Neural cell (in vitro differentiated cells): ENCODE results near the gene PIK3C2G. TPM values are rescaled to one million over a fixed set of nuclear protein-coding genes. Genes with fewer than 3 reads are reported as not detected.

Source experiments
- H2AFZ ChIP-seq: fragments of 200-600, 300-800 bp; sonication (generic), shearing (Covaris generic); 2 replicates; pipeline ENCODE4 v1.6.0; 2014; ENCODE audit warnings: low read depth, mild to moderate bottlenecking, antibody characterized with exemption, low read length, moderate library complexity
- H3F3A ChIP-seq: fragments of 200-600 bp; shearing (Covaris generic); 2 replicates; pipeline ENCODE4 v1.6.1; 2016; ENCODE audit warnings: mild to moderate bottlenecking, moderate library complexity, mixed read lengths, antibody characterized with exemption, low read length; ENCODE audit not compliant: insufficient read depth, poor library complexity, severe bottlenecking
- H3K27ac ChIP-seq: fragments of 200-600, 300-800 bp; sonication (generic), shearing (Covaris generic); 2 replicates; pipeline ENCODE4 v1.5.1; 2014; ENCODE audit warnings: mild to moderate bottlenecking, low read length, moderate library complexity
- H3K27me3 ChIP-seq: fragments of 300-800, 200-600 bp; sonication (generic), shearing (Covaris generic); 2 replicates; pipeline ENCODE4 v1.6.0; 2014; ENCODE audit warnings: mild to moderate bottlenecking, low read depth, low read length, moderate library complexity; ENCODE audit not compliant: insufficient read depth
- H3K36me3 ChIP-seq: fragments of 300-800, 200-600 bp; sonication (generic), shearing (Covaris generic); 2 replicates; pipeline ENCODE4 v1.5.1; 2014; ENCODE audit warnings: mild to moderate bottlenecking, antibody characterized with exemption, low read length, moderate library complexity; ENCODE audit not compliant: insufficient read depth
- H3K4me2 ChIP-seq: fragments of 300-800, 200-600 bp; sonication (generic), shearing (Covaris generic); 2 replicates; pipeline ENCODE4 v1.6.0; 2014; ENCODE audit warnings: mild to moderate bottlenecking, low read length
- H3K4me3 ChIP-seq: fragments of 300-800, 200-600 bp; sonication (generic), shearing (Covaris generic); 2 replicates; pipeline ENCODE4 v1.5.1; 2014; ENCODE audit warnings: mild to moderate bottlenecking, low read length, moderate library complexity
- H3K79me2 ChIP-seq: fragments of 200-600 bp; shearing (Covaris generic); replicated peaks from 2 replicates; pipeline ENCODE4 v1.6.0; 2014; ENCODE audit warnings: mild to moderate bottlenecking, low read length, moderate library complexity; ENCODE audit not compliant: insufficient read depth
- H3K9ac ChIP-seq: fragments of 300-800, 200-600 bp; sonication (generic), shearing (Covaris generic); 2 replicates; pipeline ENCODE4 v1.6.1; 2016; ENCODE audit warnings: mild to moderate bottlenecking, low read length, mixed read lengths
- H3K9me2 ChIP-seq: fragments of 200-600 bp; shearing (Covaris generic); 2 replicates; pipeline ENCODE4 v1.6.1; 2016; ENCODE audit warnings: mild to moderate bottlenecking, low read length, mixed read lengths; ENCODE audit not compliant: insufficient read depth
- H3K9me3 ChIP-seq: fragments of 200-600, 300-800 bp; sonication (generic), shearing (Covaris generic); 2 replicates; pipeline ENCODE4 v1.6.1; 2016; ENCODE audit warnings: mild to moderate bottlenecking, mixed run types, low read length, moderate library complexity, mixed read lengths
- H4K20me1 ChIP-seq: fragments of 200-600 bp; shearing (Covaris generic); 2 replicates; pipeline ENCODE4 v1.6.1; 2016; ENCODE audit warnings: mild to moderate bottlenecking, mixed run types; ENCODE audit not compliant: insufficient read depth
- EP300 ChIP-seq: fragments of 450-650 bp; conservative IDR thresholded peaks from 2 replicates; pipeline ENCODE4 v1.6.1; 2014; ENCODE audit warnings: antibody characterized with exemption, mild to moderate bottlenecking, moderate library complexity; ENCODE audit not compliant: poor library complexity, severe bottlenecking
- EZH2 ChIP-seq: fragments of 200-600, 300-800 bp; shearing (Covaris generic), sonication (generic); IDR thresholded peaks from 2 replicates; pipeline ENCODE4 v1.6.1; 2014; ENCODE audit warnings: antibody characterized with exemption, low read length, borderline replicate concordance, mild to moderate bottlenecking; ENCODE audit not compliant: insufficient read depth, poor library complexity, severe bottlenecking
- MXI1 ChIP-seq: fragments of 450-650 bp; conservative IDR thresholded peaks from 2 replicates; pipeline ENCODE4 v1.6.1; 2014; ENCODE audit warnings: antibody characterized with exemption, mild to moderate bottlenecking; ENCODE audit not compliant: poor library complexity, severe bottlenecking
- POLR2AphosphoS5 ChIP-seq: IDR thresholded peaks from 2 replicates; pipeline ENCODE4 v1.6.1; 2012
- RAD21 ChIP-seq: fragments of 450-650 bp; conservative IDR thresholded peaks from 2 replicates; pipeline ENCODE4 v1.6.1; 2014; ENCODE audit warnings: antibody characterized with exemption, mild to moderate bottlenecking, moderate library complexity
- SMC3 ChIP-seq: fragments of 450-650 bp; conservative IDR thresholded peaks from 2 replicates; pipeline ENCODE4 v1.6.1; 2014; ENCODE audit warnings: antibody characterized with exemption, mild to moderate bottlenecking, moderate library complexity; ENCODE audit not compliant: poor library complexity
- TAF1 ChIP-seq: IDR thresholded peaks from 2 replicates; pipeline ENCODE4 v1.6.1; 2012; ENCODE audit warnings: low read depth
- polyA plus RNA-seq: library from polyadenylated mRNA; depleted of rRNA; stranded (reverse); fragments of >200 nt; gene quantifications from 2 replicates; pipeline ENCODE4 v1.2.3, GENCODE V29; 2014
- TF ChIP-seq, protein P1 (sequence below): fragments of 450-650 bp; IDR thresholded peaks from 2 replicates; pipeline ENCODE4 v1.5.1; 2014; ENCODE audit warnings: antibody characterized with exemption, mild to moderate bottlenecking, moderate library complexity; ENCODE audit not compliant: poor library complexity, severe bottlenecking
- TF ChIP-seq, protein P2 (sequence below): IDR thresholded peaks from 2 replicates; pipeline ENCODE4 v1.6.1; 2012; ENCODE audit warnings: borderline replicate concordance

Gene PIK3C2G
- polyA plus RNA-seq, 1 donor from 2014 or later: not detected

DNA sequence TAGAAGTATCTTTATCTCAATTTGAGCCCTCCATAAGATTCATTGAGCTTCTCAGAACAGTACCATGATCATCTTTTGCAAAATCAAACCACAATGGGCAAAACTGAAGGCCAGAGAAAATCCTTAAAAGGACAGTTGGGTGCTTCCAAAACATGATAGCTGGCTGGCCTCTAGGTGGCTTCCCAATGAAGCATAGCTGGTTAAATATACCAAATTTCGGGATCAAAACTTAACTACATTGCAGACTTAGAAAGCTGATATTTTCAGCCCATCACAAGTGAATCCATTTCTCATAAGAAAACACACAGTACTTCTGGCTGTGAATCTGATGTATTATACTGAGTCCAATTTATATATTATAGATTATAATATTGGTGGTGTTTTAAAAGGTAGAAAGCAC lies 15.3 kb upstream of the PIK3C2G start:
- Histone ChIP-seq H3K9ac (no peak overlapping the region), H3K9me3 (no peaks in the 10 kb centered on the region), H3K4me2 (no peak overlapping the region), H3K79me2 (no peaks in the 10 kb centered on the region), H3F3A (no peaks in the 10 kb centered on the region), H4K20me1 (no peaks in the 10 kb centered on the region), H3K27me3 (no peaks in the 10 kb centered on the region), H3K27ac (no peak overlapping the region), H3K36me3 (no peaks in the 10 kb centered on the region), H3K4me3 (no peak overlapping the region), H2AFZ (no peak overlapping the region), H3K9me2 (no peaks in the 10 kb centered on the region)
- no peak for TF ChIP-seq EP300
- no peak for TF ChIP-seq POLR2AphosphoS5
- no peak for TF ChIP-seq SMC3
- TF ChIP-seq EZH2: no peak
- TF ChIP-seq MXI1: no peak
- no peak for TF ChIP-seq TAF1
- TF ChIP-seq, protein P1, sequence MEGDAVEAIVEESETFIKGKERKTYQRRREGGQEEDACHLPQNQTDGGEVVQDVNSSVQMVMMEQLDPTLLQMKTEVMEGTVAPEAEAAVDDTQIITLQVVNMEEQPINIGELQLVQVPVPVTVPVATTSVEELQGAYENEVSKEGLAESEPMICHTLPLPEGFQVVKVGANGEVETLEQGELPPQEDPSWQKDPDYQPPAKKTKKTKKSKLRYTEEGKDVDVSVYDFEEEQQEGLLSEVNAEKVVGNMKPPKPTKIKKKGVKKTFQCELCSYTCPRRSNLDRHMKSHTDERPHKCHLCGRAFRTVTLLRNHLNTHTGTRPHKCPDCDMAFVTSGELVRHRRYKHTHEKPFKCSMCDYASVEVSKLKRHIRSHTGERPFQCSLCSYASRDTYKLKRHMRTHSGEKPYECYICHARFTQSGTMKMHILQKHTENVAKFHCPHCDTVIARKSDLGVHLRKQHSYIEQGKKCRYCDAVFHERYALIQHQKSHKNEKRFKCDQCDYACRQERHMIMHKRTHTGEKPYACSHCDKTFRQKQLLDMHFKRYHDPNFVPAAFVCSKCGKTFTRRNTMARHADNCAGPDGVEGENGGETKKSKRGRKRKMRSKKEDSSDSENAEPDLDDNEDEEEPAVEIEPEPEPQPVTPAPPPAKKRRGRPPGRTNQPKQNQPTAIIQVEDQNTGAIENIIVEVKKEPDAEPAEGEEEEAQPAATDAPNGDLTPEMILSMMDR: no peak
- no peak for TF ChIP-seq RAD21
- TF ChIP-seq, protein P2, sequence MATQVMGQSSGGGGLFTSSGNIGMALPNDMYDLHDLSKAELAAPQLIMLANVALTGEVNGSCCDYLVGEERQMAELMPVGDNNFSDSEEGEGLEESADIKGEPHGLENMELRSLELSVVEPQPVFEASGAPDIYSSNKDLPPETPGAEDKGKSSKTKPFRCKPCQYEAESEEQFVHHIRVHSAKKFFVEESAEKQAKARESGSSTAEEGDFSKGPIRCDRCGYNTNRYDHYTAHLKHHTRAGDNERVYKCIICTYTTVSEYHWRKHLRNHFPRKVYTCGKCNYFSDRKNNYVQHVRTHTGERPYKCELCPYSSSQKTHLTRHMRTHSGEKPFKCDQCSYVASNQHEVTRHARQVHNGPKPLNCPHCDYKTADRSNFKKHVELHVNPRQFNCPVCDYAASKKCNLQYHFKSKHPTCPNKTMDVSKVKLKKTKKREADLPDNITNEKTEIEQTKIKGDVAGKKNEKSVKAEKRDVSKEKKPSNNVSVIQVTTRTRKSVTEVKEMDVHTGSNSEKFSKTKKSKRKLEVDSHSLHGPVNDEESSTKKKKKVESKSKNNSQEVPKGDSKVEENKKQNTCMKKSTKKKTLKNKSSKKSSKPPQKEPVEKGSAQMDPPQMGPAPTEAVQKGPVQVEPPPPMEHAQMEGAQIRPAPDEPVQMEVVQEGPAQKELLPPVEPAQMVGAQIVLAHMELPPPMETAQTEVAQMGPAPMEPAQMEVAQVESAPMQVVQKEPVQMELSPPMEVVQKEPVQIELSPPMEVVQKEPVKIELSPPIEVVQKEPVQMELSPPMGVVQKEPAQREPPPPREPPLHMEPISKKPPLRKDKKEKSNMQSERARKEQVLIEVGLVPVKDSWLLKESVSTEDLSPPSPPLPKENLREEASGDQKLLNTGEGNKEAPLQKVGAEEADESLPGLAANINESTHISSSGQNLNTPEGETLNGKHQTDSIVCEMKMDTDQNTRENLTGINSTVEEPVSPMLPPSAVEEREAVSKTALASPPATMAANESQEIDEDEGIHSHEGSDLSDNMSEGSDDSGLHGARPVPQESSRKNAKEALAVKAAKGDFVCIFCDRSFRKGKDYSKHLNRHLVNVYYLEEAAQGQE: no peak

DNA sequence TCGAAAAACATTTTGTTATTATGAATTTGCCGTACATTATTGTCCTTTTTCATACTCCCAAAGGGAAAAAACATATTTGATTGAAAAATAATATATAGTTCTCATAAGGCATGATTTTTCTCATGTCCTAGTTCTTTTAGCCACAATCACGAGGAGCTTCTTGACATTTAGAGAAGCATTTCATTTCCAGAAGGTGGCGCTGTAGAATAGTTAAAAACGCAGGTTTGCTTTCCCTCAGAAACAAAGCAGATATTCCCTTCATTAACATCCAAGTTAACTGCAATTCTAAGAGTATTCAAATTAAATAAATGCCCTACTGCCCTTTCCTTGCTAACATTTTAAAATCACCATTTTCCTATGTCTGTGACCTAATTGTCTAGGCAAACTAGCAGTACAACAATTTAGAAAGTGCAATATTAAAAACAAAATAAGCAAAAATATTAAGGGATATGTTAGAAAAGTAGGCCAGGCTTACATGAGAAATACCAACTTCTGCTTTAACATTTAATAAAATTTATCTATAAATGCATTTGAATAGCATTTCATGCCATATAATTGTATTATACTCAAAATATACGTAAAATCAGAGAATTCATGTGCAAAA lies 10.9 kb upstream of the PIK3C2G start:
- Histone ChIP-seq H2AFZ (peak overlapping the region; percentile 22), H3K79me2 (no peaks in the 10 kb centered on the region), H3K27ac (no peak overlapping the region), H3K4me3 (no peak overlapping the region), H3K9ac (no peak overlapping the region), H3F3A (no peaks in the 10 kb centered on the region), H3K9me3 (no peaks in the 10 kb centered on the region), H3K9me2 (no peaks in the 10 kb centered on the region), H3K36me3 (no peaks in the 10 kb centered on the region), H3K4me2 (no peak overlapping the region), H3K27me3 (no peaks in the 10 kb centered on the region), H4K20me1 (no peaks in the 10 kb centered on the region)
- TF ChIP-seq EP300 (no peak), TAF1 (no peak), SMC3 (peak; percentile 91), POLR2AphosphoS5 (no peak), RAD21 (peak; percentile 91), MXI1 (no peak), EZH2 (no peak)
- TF ChIP-seq, protein P2: no peak
- TF ChIP-seq, protein P1: peak; percentile 85
